HG02884 (cell line): ENCODE data around the gene SPECC1L.

Experiments used
- ATAC-seq: cut with Tn5 transposase; IDR thresholded peaks from one replicate; pipeline ENCODE4 v1.9.1; 2021; ENCODE audit warnings: mild to moderate bottlenecking, moderate library complexity; ENCODE audit not compliant: unreplicated experiment

The SPECC1L gene

GRCh38 chr22:24426851-24427499 lies 156.3 kb downstream of the SPECC1L start:
- no peak for ATAC-seq

- ATAC-seq: no peak
Measured at GRCh38 chr22:24427500-24428164, 157.0 kb downstream of the SPECC1L start, which contains the start of gene ADORA2A. ADORA2A (plus strand) TSS chr22:24427599; CDS start chr22:24433405, 5,806 bp downstream.

GRCh38 chr22:24428751-24429410 lies 158.2 kb downstream of the SPECC1L start:
- no peak for ATAC-seq

GRCh38 chr22:24429411-24430365 lies 159.1 kb downstream of the SPECC1L start:
- ATAC-seq: no peak

- no peak for ATAC-seq
Measured at GRCh38 chr22:24430431-24431308, 160.0 kb downstream of the SPECC1L start.

GRCh38 chr22:24431309-24432034 lies 160.8 kb downstream of the SPECC1L start:
- ATAC-seq: no peak

- ATAC-seq: no peak
Measured at GRCh38 chr22:24432059-24432853, 161.6 kb downstream of the SPECC1L start.

- ATAC-seq: no peak
Measured at GRCh38 chr22:24433001-24433827, 162.6 kb downstream of the SPECC1L start.

- peak; percentile 74 for ATAC-seq
Measured at GRCh38 chr22:24433828-24434470, 163.3 kb downstream of the SPECC1L start.

- peak; percentile 30 for ATAC-seq
Measured at GRCh38 chr22:24434471-24435322, 164.1 kb downstream of the SPECC1L start.

- no peak for ATAC-seq
Measured at GRCh38 chr22:24435323-24435645, 164.7 kb downstream of the SPECC1L start.

- ATAC-seq: no peak
Measured at GRCh38 chr22:24435861-24436371, 165.3 kb downstream of the SPECC1L start.

- no peak for ATAC-seq
Measured at GRCh38 chr22:24436553-24436952, 165.9 kb downstream of the SPECC1L start.

- no peak for ATAC-seq
Measured at GRCh38 chr22:24437091-24437490, 166.5 kb downstream of the SPECC1L start.

- ATAC-seq: no peak
Measured at GRCh38 chr22:24437741-24438328, 167.2 kb downstream of the SPECC1L start.

- no peak for ATAC-seq
Measured at GRCh38 chr22:24440270-24440717, 169.7 kb downstream of the SPECC1L start.
